ENCODE results near the gene ACSBG1.
"Not testable (repeated sequence)": the region's sequence is repeated elsewhere in the genome, so short reads cannot be mapped to it uniquely, and the experiment has no call there.

ACSBG1 gene

GRCh38 chr15:78247911-78248310 is 13.5 kb upstream of the ACSBG1 start:
- no peak for DNase-seq

GRCh38 chr15:78245976-78246620 is 11.7 kb upstream of the ACSBG1 start:
- DNase-seq: not testable (repeated sequence)

GRCh38 chr15:78245392-78245791 is 11.0 kb upstream of the ACSBG1 start:
- DNase-seq: not testable (repeated sequence)

GRCh38 chr15:78244893-78245292 is 10.5 kb upstream of the ACSBG1 start:
- DNase-seq: no peak

- no peak for DNase-seq
These were observed 9.7 kb upstream of the ACSBG1 start for GRCh38 chr15:78244101-78244500.

GRCh38 chr15:78243491-78243941 is 9.2 kb upstream of the ACSBG1 start:
- no peak for DNase-seq

- no peak for DNase-seq
These were observed 8.7 kb upstream of the ACSBG1 start for GRCh38 chr15:78243058-78243457.

- DNase-seq: no peak
These were observed 7.8 kb upstream of the ACSBG1 start for GRCh38 chr15:78242128-78242527.

- DNase-seq: no peak
These were observed 6.7 kb upstream of the ACSBG1 start for GRCh38 chr15:78241017-78241416.

GRCh38 chr15:78239811-78240210 is 5.4 kb upstream of the ACSBG1 start:
- DNase-seq: no peak

- DNase-seq: no peak
These were observed 2.8 kb upstream of the ACSBG1 start for GRCh38 chr15:78237146-78237545.

GRCh38 chr15:78236491-78236890 is 2.1 kb upstream of the ACSBG1 start:
- no peak for DNase-seq

GRCh38 chr15:78233496-78233895 is 869 bp downstream of the ACSBG1 start:
- DNase-seq: no peak

- DNase-seq: no peak
These were observed 1.4 kb downstream of the ACSBG1 start for GRCh38 chr15:78232951-78233350.

- DNase-seq: no peak
These were observed 4.6 kb downstream of the ACSBG1 start for GRCh38 chr15:78229431-78230406.

GRCh38 chr15:78228356-78228996 is 5.9 kb downstream of the ACSBG1 start:
- no peak for DNase-seq

GRCh38 chr15:78225783-78226541 is 8.4 kb downstream of the ACSBG1 start:
- DNase-seq: no peak

GRCh38 chr15:78224023-78224411 is 10.3 kb downstream of the ACSBG1 start:
- DNase-seq: no peak

- no peak for DNase-seq
These were observed 10.9 kb downstream of the ACSBG1 start for GRCh38 chr15:78223396-78224022.

- no peak for DNase-seq
These were observed 11.5 kb downstream of the ACSBG1 start for GRCh38 chr15:78222745-78223395.

GRCh38 chr15:78220713-78221112 is 13.7 kb downstream of the ACSBG1 start:
- DNase-seq: no peak

Data from NCI-H2081 treated with DMSO at 0.1 percent for 48 hours (cell line).